Measurements from ENCODE around the gene EEFSEC. TPM values are rescaled to one million over a fixed set of nuclear protein-coding genes. Genes with fewer than 3 reads are reported as not detected.
A peak's percentile ranks its signal among the peaks of the same experiment; 100 is the strongest.

Gene EEFSEC
- total and polyA plus RNA-seq, 2 experiments from 2014 or later = 4.9 to 18.7 TPM

GRCh38 chr3:128435058-128435457, 281.8 kb downstream of the EEFSEC start:
- Histone ChIP-seq H3K9me3 (ENCODE audit: low read depth) (no peaks in the 10 kb centered on the region), H3K4me1 (ENCODE audit: insufficient read depth) (no peaks in the 10 kb centered on the region), H3K9me2 (ENCODE audit: insufficient read depth) (no peaks in the 10 kb centered on the region), H4K20me1 (ENCODE audit: insufficient read depth) (no peaks in the 10 kb centered on the region), H3K36me3 (ENCODE audit: low read depth) (no peaks in the 10 kb centered on the region), H3K9ac (no peak overlapping the region), H3K27ac (no peak overlapping the region), H3F3A (ENCODE audit: insufficient read depth) (no peaks in the 10 kb centered on the region), H3K27me3 (replicated peaks; ENCODE audit: insufficient read depth) (peaks cover 22% of the 10 kb centered on the region), H3K4me3 (no peak overlapping the region), H3K79me2 (ENCODE audit: insufficient read depth) (no peaks in the 10 kb centered on the region), H3K4me2 (ENCODE audit: unreplicated experiment) (no peak overlapping the region), H2AFZ (no peak overlapping the region)
- WGBS, 2 experiments (ENCODE audit: low coverage in 1 of 2, low lambda C conversion rate in 2 of 2, missing lambda C conversion rate in 2 of 2) = 85 to 92% methylated on average over 6 of the region's 6 CpGs
- peak; percentile 32 for DNase-seq
- in situ Hi-C loops (cut with MboI) = no loop called here
- TF ChIP-seq EZH2 (IDR thresholded peaks at IDR 0.05; ENCODE audit: insufficient read depth, poor library complexity, severe bottlenecking) (no peak), EZH2phosphoT487 (IDR thresholded peaks at IDR 0.05; ENCODE audit: insufficient read depth, low read depth) (no peak)

- H3K4me2 ChIP-seq (ENCODE audit: unreplicated experiment) = no peak overlapping the region
- no peak for DNase-seq
- no peaks in the 10 kb centered on the region for H3K9me2 ChIP-seq (ENCODE audit: insufficient read depth)
- H3K4me1 ChIP-seq (ENCODE audit: insufficient read depth) = no peaks in the 10 kb centered on the region
- H3K27me3 ChIP-seq (replicated peaks; ENCODE audit: insufficient read depth) = peaks cover 22% of the 10 kb centered on the region
- no peak overlapping the region for H3K9ac ChIP-seq
- in situ Hi-C loops (cut with MboI) = no loop called here
- no peak overlapping the region for H3K4me3 ChIP-seq
- H4K20me1 ChIP-seq (ENCODE audit: insufficient read depth) = no peaks in the 10 kb centered on the region
- no peaks in the 10 kb centered on the region for H3F3A ChIP-seq (ENCODE audit: insufficient read depth)
- TF ChIP-seq EZH2phosphoT487 (IDR thresholded peaks at IDR 0.05; ENCODE audit: insufficient read depth, low read depth) (no peak), EZH2 (IDR thresholded peaks at IDR 0.05; ENCODE audit: insufficient read depth, poor library complexity, severe bottlenecking) (no peak)
- H3K79me2 ChIP-seq (ENCODE audit: insufficient read depth) = no peaks in the 10 kb centered on the region
- H2AFZ ChIP-seq = no peak overlapping the region
- no peaks in the 10 kb centered on the region for H3K36me3 ChIP-seq (ENCODE audit: low read depth)
- WGBS, 2 experiments (ENCODE audit: low coverage in 1 of 2, low lambda C conversion rate in 2 of 2, missing lambda C conversion rate in 2 of 2) = 89 to 90% methylated on average over 5 of the region's 5 CpGs
- no peak overlapping the region for H3K27ac ChIP-seq
- no peaks in the 10 kb centered on the region for H3K9me3 ChIP-seq (ENCODE audit: low read depth)
These were observed 282.3 kb downstream of the EEFSEC start for GRCh38 chr3:128435561-128435960.

- Histone ChIP-seq H3F3A (ENCODE audit: insufficient read depth) (no peaks in the 10 kb centered on the region), H3K4me3 (no peak overlapping the region), H3K27ac (no peak overlapping the region), H3K36me3 (ENCODE audit: low read depth) (no peaks in the 10 kb centered on the region), H3K79me2 (ENCODE audit: insufficient read depth) (no peaks in the 10 kb centered on the region), H3K9me3 (ENCODE audit: low read depth) (no peaks in the 10 kb centered on the region), H4K20me1 (ENCODE audit: insufficient read depth) (no peaks in the 10 kb centered on the region), H3K9me2 (ENCODE audit: insufficient read depth) (no peaks in the 10 kb centered on the region), H3K4me2 (ENCODE audit: unreplicated experiment) (no peak overlapping the region), H2AFZ (no peak overlapping the region), H3K4me1 (ENCODE audit: insufficient read depth) (no peaks in the 10 kb centered on the region), H3K9ac (no peak overlapping the region), H3K27me3 (replicated peaks; ENCODE audit: insufficient read depth) (peaks cover 22% of the 10 kb centered on the region)
- in situ Hi-C loops (cut with MboI) = no loop called here
- DNase-seq = no peak
- no peak for TF ChIP-seq EZH2phosphoT487 (IDR thresholded peaks at IDR 0.05; ENCODE audit: insufficient read depth, low read depth)
- no peak for TF ChIP-seq EZH2 (IDR thresholded peaks at IDR 0.05; ENCODE audit: insufficient read depth, poor library complexity, severe bottlenecking)
- 57 to 70% methylated on average over 3 of the region's 3 CpGs for WGBS, 2 experiments (ENCODE audit: low coverage in 1 of 2, low lambda C conversion rate in 2 of 2, missing lambda C conversion rate in 2 of 2)
These were observed 282.9 kb downstream of the EEFSEC start for GRCh38 chr3:128436214-128436613.

- TF ChIP-seq EZH2phosphoT487 (IDR thresholded peaks at IDR 0.05; ENCODE audit: insufficient read depth, low read depth) (no peak), EZH2 (IDR thresholded peaks at IDR 0.05; ENCODE audit: insufficient read depth, poor library complexity, severe bottlenecking) (no peak)
- Histone ChIP-seq H3K9me3 (ENCODE audit: low read depth) (no peaks in the 10 kb centered on the region), H3K36me3 (ENCODE audit: low read depth) (no peaks in the 10 kb centered on the region), H2AFZ (no peak overlapping the region), H3K27ac (no peak overlapping the region), H3K4me1 (ENCODE audit: insufficient read depth) (no peaks in the 10 kb centered on the region), H4K20me1 (ENCODE audit: insufficient read depth) (no peaks in the 10 kb centered on the region), H3F3A (ENCODE audit: insufficient read depth) (no peaks in the 10 kb centered on the region), H3K9me2 (ENCODE audit: insufficient read depth) (no peaks in the 10 kb centered on the region), H3K27me3 (replicated peaks; ENCODE audit: insufficient read depth) (0 out of 2 replicates have a peak, but pooled peaks cover under 1% of the 10 kb centered on the region), H3K9ac (no peak overlapping the region), H3K79me2 (ENCODE audit: insufficient read depth) (no peaks in the 10 kb centered on the region), H3K4me2 (ENCODE audit: unreplicated experiment) (no peak overlapping the region), H3K4me3 (no peak overlapping the region)
- 59 to 64% methylated on average over 6 of the region's 6 CpGs for WGBS, 2 experiments (ENCODE audit: low coverage in 1 of 2, low lambda C conversion rate in 2 of 2, missing lambda C conversion rate in 2 of 2)
- no peak for DNase-seq
- in situ Hi-C loops (cut with MboI) = no loop called here
These were observed 285.3 kb downstream of the EEFSEC start for GRCh38 chr3:128438488-128439072.

Measured in GM23248 (cell line).